KMS-11 (cell line): Measurements from ENCODE around the gene TCIRG1.

Source experiments
- H2AFZ ChIP-seq: fragments of 200-600 bp; sonication (generic); 2 replicates; pipeline ENCODE4 v1.6.1; 2016; ENCODE audit warnings: antibody characterized with exemption, mixed run types, low read depth
- H3K27ac ChIP-seq: fragments of 200-600 bp; sonication (generic); 2 replicates; pipeline ENCODE4 v1.6.1; 2016; ENCODE audit warnings: mild to moderate bottlenecking, mixed run types
- H3K27me3 ChIP-seq: fragments of 200-600 bp; sonication (generic); 2 replicates; pipeline ENCODE4 v1.6.1; 2017; ENCODE audit warnings: mild to moderate bottlenecking, low read depth, mixed run types, moderate library complexity; ENCODE audit not compliant: insufficient read depth
- H3K36me3 ChIP-seq: fragments of 200-600 bp; sonication (generic); 2 replicates; pipeline ENCODE4 v1.6.1; 2017; ENCODE audit warnings: mild to moderate bottlenecking, mixed run types; ENCODE audit not compliant: insufficient read depth
- H3K4me1 ChIP-seq: fragments of 200-600 bp; sonication (generic); 2 replicates; pipeline ENCODE4 v1.6.1; 2016; ENCODE audit warnings: mild to moderate bottlenecking, low read depth, mixed run types; ENCODE audit not compliant: poor library complexity, severe bottlenecking
- H3K4me2 ChIP-seq: fragments of 200-600 bp; sonication (generic); 2 replicates; pipeline ENCODE4 v1.7.0; 2016; ENCODE audit warnings: mild to moderate bottlenecking, mixed run types
- H3K4me3 ChIP-seq: fragments of 200-600 bp; sonication (generic); IDR thresholded peaks from 2 replicates; pipeline ENCODE4 v1.6.1; 2017; ENCODE audit warnings: low read depth, low read length, mixed read lengths; ENCODE audit not compliant: insufficient read depth
- H3K79me2 ChIP-seq: fragments of 200-600 bp; sonication (generic); 2 replicates; pipeline ENCODE4 v1.6.1; 2016; ENCODE audit warnings: low read depth, mixed run types; ENCODE audit not compliant: insufficient read depth
- H3K9ac ChIP-seq: fragments of 200-600 bp; sonication (generic); 2 replicates; pipeline ENCODE4 v1.6.1; 2016; ENCODE audit warnings: mild to moderate bottlenecking, mixed run types
- H4K20me1 ChIP-seq: fragments of 200-600 bp; sonication (generic); 2 replicates; pipeline ENCODE4 v1.6.1; 2016; ENCODE audit warnings: mild to moderate bottlenecking, mixed run types; ENCODE audit not compliant: insufficient read depth
- TF ChIP-seq, protein P1 (sequence below): fragments of 200-600 bp; sonication (generic); conservative IDR thresholded peaks from 2 replicates; pipeline ENCODE4 v1.6.1; 2017; ENCODE audit warnings: low read depth, mild to moderate bottlenecking, antibody characterized with exemption, low read length, moderate library complexity, mixed read lengths

Gene TCIRG1

DNA sequence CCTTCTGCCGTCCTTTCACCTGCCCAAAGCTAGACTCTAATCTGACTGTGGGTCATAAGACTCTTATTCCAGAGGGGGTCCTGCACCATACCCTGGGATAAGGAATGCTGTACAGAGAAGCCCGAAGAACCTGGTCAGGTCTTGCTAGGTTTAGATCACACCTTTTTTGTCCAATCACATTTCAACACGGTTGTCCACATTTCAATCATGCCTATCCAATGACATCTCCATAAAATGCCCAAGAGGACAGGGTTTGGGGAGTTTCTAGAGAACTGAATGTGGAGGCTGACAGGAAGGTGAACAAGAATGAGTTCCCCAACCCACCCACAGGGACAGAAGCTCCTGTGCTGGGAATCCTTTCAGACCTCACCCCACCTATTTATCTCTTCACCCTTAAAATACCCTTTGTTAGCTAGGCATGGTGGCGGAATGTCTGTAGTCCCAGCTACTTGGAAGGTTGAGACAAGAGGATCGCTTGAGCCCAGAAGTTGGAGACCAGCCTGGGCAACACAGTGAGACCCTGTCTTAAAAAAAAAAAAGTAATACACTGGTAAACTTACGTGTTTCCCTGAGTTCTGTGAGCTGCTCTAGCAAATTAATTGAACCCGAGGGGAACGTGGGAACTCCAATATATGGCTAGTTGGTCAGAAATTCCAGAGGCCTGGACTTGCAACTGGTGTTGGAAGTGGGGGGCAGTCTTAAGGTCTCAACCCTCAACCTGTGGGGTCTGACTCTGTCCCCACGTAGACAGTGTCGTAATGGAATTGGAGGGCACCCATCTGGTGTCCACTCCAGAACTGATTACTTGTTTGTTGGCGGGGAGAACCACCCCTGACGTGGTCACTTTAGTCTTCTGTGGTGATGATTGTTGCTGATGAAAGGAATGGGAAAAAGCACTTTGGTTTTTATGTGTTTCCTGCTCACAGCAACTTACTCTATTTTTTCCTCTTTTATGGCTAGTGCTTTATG, 17.8 kb downstream of the TCIRG1 start:
- peaks cover 3% of the 10 kb centered on the region; the same call in 1 of the 2 replicates for H3K36me3 ChIP-seq

DNA sequence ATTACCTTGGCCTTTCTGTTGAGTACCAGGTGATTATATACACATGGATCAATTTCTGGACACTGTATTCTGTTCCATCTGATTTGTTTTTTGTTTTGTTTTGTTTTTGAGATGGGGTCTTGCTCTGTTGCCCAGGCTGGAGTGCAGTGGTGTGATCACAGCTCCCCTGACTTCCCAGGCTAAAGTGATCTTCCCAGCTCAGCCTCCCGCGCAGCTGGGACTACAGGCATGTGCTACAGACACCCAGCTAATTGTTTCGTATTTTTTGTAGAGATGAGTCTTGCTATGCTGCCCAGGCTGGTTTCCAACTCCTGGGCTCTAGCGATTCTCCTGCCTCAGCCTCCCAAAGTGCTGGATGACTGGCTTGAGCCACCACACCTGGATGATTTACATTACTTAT, 19.0 kb downstream of the TCIRG1 start:
- no peak overlapping the region for H3K4me3 ChIP-seq
- H3K4me2 ChIP-seq, result no peak overlapping the region
- H3K36me3 ChIP-seq, result peaks cover 3% of the 10 kb centered on the region; the same call in 1 of the 2 replicates

More for the DNA sequence above, 17.8 kb downstream of the TCIRG1 start:
- Histone ChIP-seq H3K4me1 (no peaks in the 10 kb centered on the region), H3K79me2 (no peaks in the 10 kb centered on the region), H2AFZ (no peak overlapping the region), H3K9ac (no peak overlapping the region), H3K4me3 (no peak overlapping the region), H3K4me2 (no peak overlapping the region), H3K27ac (no peak overlapping the region), H3K27me3 (no peaks in the 10 kb centered on the region), H4K20me1 (no peaks in the 10 kb centered on the region)
- TF ChIP-seq, protein P1, sequence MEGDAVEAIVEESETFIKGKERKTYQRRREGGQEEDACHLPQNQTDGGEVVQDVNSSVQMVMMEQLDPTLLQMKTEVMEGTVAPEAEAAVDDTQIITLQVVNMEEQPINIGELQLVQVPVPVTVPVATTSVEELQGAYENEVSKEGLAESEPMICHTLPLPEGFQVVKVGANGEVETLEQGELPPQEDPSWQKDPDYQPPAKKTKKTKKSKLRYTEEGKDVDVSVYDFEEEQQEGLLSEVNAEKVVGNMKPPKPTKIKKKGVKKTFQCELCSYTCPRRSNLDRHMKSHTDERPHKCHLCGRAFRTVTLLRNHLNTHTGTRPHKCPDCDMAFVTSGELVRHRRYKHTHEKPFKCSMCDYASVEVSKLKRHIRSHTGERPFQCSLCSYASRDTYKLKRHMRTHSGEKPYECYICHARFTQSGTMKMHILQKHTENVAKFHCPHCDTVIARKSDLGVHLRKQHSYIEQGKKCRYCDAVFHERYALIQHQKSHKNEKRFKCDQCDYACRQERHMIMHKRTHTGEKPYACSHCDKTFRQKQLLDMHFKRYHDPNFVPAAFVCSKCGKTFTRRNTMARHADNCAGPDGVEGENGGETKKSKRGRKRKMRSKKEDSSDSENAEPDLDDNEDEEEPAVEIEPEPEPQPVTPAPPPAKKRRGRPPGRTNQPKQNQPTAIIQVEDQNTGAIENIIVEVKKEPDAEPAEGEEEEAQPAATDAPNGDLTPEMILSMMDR, result no peak

GRCh38 chr11:68061508-68061907, 22.7 kb downstream of the TCIRG1 start:
- peaks cover 3% of the 10 kb centered on the region; the same call in 1 of the 2 replicates for H3K36me3 ChIP-seq

More for the DNA sequence above, 19.0 kb downstream of the TCIRG1 start:
- Histone ChIP-seq H3K79me2 (no peaks in the 10 kb centered on the region), H2AFZ (no peak overlapping the region), H3K27me3 (no peaks in the 10 kb centered on the region), H3K27ac (no peak overlapping the region), H3K4me1 (no peaks in the 10 kb centered on the region), H3K9ac (no peak overlapping the region), H4K20me1 (no peaks in the 10 kb centered on the region)
- TF ChIP-seq, protein P1, result no peak

DNA sequence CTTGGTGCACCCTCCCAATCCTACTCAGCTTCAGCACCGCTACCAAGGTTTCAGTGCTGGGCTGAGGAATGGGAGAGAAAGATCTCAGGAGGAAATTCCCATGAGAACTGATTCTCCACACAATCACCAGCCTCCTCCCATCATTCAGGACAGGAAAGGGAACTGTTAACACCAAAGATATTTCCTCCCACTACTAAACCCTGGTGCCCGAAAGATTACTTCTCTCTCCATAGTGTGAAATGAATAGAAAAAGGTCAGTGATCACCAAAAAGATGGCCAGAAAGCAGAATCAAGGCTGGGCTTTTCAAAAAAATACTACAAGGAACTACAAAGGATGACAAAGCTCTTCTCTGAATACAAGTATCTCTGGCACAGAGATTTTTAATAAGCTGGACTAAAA, 26.1 kb downstream of the TCIRG1 start:
- H3K36me3 ChIP-seq, result peaks cover 3% of the 10 kb centered on the region; the same call in 1 of the 2 replicates
- H3K79me2 ChIP-seq, result no peaks in the 10 kb centered on the region
- H3K4me1 ChIP-seq, result no peaks in the 10 kb centered on the region
- no peaks in the 10 kb centered on the region for H4K20me1 ChIP-seq
- H3K4me2 ChIP-seq, result no peak overlapping the region
- TF ChIP-seq, protein P1, result no peak
- H2AFZ ChIP-seq, result no peak overlapping the region
- no peak overlapping the region for H3K27ac ChIP-seq
- no peak overlapping the region for H3K4me3 ChIP-seq
- no peaks in the 10 kb centered on the region for H3K27me3 ChIP-seq
- no peak overlapping the region for H3K9ac ChIP-seq

More at GRCh38 chr11:68061508-68061907, 22.7 kb downstream of the TCIRG1 start:
- Histone ChIP-seq H3K27me3 (no peaks in the 10 kb centered on the region), H3K27ac (no peak overlapping the region), H3K4me3 (no peak overlapping the region), H3K4me1 (no peaks in the 10 kb centered on the region), H3K4me2 (no peak overlapping the region), H2AFZ (no peak overlapping the region), H3K9ac (no peak overlapping the region), H4K20me1 (no peaks in the 10 kb centered on the region), H3K79me2 (no peaks in the 10 kb centered on the region)
- TF ChIP-seq, protein P1, result no peak
